ENCODE data around the gene GPR39.

The GPR39 gene

DNA sequence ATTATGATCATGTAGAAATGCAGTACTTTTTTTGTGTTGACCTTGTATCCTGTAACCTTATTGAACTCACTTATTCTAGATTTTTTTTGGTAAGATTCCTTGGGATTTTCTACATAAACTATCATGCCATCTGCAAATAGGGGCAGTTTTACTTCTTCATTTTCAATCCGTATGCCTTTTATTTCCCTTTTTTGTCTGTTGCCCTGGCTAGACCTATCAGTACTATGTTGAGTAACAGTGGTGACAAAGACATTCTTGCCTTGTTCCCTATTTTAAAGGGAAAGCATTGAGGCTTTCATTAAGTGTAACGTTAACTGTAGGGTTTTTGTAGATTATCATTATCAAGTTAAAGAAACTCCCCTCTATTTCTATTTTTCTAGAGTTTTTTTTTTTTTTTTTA, 161.1 kb downstream of the GPR39 start:
- peak; percentile 79 for DNase-seq

DNA sequence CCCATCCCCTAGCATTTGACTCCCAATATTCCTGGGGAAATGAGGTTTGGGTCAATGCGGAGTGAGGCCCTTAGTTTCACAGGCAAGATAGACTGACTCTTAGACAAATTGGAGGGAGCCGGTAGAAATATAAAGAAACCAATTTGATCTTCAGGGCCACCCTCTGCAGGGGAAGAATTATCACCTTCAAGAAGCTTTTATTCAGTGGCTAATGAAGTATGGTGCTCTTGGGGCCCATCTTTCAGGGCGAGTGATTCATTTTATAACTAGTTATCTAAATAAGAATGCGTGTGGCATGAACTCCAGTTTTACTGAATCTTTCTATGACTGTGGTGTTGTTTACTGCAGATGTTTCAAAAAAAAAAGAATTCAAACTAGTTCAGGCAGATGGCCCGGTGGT, 165.0 kb downstream of the GPR39 start:
- no peak for DNase-seq

DNA sequence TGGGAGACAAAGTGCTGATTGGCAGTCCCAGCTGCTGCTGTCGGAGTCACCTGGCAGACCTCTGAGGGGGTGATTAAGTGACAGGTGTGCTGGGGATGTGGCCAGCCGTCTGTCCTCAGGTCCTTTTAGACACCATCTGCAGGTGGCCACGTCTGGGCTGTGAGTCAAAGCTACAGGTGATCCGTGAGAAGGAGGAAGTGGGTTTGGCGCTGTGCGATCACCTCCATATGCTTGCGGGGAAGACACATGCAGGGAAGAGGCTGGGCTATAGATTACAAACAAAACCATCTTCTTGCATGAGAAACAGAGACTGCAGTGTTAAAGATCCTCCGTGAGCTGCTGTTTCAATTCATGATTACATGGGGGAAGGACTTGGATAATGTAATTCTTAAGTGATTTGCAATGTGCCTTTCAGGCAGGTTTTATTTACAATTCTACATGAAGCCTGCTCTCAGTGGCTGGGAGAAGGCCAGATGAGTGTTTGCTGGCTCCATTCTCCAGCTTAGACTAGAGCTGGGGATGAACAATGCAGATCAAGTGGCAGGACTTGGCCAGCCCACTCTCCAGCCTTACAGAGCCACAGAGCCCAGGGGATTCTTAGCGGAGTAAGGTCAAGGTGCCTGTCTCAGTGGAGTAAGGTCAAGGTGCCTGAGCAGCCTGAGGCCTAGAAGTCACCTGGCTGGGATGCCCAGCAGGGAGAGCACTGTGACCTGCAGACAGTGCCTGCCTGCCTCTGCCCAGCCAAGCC, 165.6 kb downstream of the GPR39 start:
- DNase-seq: no peak

DNA sequence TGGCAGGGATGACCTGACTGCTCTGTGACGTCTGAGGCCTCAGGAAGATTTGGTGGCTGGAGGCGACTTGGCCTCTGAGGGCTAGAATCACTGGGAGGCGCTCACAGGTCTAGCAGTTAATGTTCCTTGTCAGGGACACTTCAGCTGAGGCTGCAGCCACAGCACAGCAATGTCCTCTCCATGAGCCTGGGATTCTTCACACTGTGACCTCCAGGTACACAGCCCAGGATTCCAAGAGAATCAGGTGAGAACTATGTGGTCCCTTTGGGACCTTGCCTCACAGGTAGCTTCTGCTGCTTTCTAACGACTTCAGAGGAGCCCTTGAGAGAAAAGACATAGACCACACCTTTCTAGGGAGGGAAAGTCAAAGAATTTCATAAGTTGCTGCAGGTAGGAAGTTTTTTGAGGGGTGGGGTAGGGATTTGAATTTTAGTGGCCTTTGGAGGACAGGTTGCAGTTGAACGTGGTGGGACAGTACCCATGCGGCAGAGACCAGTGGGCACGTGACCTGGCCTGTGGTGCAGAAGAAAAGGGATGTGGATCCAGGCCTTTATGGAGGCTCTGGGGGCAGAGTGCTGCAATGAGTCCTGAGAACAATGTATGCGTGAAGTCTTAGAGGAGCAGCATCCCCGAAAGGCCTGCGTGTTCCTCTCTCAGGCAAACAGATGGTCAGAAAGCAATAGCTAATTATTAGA, 167.2 kb downstream of the GPR39 start:
- no peak for DNase-seq

DNA sequence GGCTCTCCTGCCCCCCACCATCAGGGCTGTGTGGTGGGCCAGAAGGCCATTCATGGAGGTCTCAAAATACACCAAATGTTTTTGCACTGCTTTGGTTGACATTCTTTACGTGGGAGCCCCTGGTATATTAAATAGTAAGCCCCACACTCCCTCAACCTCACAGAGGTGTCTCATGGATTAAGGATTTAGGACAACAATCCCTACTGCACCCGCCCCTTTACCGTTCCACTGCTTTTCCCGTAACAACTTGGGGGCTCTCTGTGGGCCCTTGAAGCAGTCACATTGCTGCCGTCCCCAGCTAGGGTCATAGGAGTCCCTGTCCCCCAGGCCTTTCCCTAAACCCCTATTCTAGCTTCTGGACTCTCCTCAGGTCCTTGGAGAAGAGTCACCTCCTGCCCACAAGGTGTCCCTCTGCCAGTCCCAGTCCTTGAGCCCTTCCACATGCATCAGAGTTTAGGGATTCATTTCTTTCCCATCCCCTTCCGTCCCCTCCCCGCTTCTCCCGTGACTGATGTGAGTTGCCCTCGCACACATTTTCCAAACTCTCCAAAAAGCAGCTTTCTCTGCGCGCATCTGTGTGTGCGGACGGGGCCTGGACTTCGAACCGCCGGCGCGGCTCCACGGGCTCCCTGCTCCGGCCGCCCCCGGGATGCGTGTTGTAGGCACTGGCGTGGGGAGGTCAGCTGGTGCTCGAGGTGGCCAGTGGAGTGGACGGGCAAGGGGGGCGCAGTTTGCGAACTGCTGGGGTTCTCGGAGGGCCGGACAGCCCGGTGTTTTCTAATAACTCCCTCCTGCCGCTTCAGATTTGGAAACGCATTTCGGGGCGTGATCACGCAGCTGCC, 168.6 kb downstream of the GPR39 start:
- no peak for DNase-seq

- DNase-seq: no peak
These were observed 169.5 kb downstream of the GPR39 start for GRCh38 chr2:132586101-132586511.

DNA sequence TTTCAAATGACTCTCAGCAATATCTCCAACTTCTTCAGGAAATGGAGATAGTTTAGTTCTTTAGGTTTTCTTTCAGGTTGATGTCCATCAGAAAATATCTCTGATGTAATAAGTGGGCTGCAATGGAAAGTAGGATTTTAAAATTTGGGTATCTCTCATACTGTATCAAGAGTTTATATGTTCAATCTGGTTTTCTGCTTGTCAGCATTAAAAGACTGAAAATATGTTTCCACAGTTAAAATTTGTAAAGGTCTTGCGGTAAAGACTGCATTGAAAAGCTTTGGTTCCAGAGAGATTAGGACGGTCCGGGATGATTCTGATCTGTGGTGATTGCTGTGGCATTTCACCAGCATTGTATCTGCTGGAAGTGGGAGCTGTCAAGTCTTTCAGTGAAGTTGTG, 170.2 kb downstream of the GPR39 start:
- no peak for DNase-seq

GRCh38 chr2:132588576-132588975, 172.0 kb downstream of the GPR39 start:
- DNase-seq: no peak

- no peak for DNase-seq
These were observed 172.7 kb downstream of the GPR39 start for GRCh38 chr2:132589111-132589830.

DNA sequence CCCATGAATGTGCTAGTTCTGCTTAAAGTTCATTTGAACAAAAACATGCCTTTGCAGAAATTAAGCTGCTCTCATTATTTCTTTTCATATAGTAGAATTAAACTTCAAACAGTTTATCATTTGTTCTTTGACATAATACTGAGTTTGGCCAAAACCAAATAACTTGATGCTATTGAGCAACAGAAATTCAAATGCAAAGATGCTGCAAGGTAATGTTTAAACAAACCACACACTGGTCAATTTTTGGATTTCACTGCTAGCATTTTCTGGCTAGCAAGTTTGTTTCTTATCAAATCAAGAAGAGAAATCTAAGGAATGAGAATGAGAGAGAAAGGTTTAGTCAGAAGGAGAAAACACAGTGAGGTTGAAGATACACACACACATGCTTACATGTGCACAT, 173.4 kb downstream of the GPR39 start:
- no peak for DNase-seq

DNA sequence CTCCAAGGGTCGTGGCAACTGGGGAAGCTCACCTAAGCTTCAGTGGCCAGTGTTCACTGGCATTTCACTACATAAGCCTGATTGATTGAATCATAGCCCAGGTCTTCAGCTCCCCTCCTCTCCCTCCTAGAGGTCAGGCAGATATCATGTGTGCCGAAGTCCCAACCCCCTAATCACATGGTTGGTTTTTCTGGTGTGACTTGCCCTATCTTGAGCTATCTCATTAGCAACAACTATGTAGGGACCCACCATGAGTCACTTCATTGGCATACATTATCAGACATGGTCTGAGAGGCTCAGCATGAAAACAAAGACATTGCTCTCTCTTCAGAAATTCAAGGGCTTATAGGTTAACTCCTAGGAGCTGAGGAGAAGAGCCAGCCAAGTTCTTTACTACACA, 176.6 kb downstream of the GPR39 start:
- DNase-seq: no peak

- no peak for DNase-seq
These were observed 178.6 kb downstream of the GPR39 start for GRCh38 chr2:132595186-132595585.

DNA sequence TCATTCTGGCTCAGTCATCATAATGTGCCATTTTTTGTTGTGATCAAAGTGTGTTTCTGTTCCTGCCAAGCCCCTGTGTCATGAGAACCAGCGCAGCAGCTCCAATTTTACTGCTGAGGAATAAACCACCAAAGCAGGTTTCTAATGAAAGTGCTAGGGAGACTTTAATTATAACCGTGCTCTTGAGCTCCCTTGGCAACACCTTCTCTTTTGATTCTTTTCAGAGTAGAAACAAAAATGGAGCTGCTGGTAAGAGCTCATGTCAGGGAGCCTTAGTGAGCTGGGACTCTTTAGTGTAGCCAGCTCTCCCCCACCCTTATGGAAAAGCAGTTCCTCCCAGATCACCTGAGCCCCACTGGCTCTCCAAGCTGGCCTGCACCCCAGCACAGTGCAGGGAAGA, 179.1 kb downstream of the GPR39 start:
- no peak for DNase-seq

DNA sequence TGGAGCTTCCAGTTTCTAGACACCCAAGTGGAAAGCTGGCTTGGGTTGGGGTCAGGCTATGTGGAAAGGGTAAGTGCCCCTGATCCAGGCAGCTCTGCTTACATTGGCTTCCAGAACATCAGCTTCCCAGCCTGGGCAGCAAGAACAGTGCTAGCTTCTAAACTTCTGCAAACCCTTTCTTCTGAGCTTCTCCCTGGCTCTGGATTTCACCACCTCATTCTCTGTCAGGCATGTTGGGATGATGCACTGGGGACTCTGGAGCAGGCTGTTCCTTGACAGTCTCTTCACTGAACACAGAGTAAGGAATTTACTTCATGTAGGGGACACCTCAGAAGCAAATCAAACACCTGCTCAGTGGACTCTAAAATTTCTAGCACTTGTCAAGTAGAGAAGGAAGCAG, 180.6 kb downstream of the GPR39 start:
- no peak for DNase-seq

- DNase-seq: no peak
These were observed 181.2 kb downstream of the GPR39 start for GRCh38 chr2:132597831-132598230.

DNA sequence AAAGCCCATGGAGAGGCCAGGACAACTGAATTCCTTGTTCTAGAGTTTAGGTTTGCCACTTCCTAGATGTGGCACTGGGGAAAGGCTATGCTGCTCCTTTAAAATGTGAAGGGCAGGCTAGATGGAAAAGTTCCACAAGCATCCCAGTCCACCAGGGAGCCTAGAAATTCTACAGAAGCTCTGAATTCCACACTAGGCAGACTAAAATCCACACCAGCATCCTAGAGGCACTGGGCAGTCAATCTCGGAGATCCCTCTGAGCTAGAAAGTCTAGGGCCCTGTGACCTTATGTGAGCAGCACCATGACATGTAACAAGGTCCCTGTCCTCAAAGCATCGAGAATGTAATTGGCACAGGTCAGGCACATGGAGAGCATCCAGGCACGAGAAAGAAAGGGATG, 181.9 kb downstream of the GPR39 start:
- DNase-seq: no peak

GRCh38 chr2:132599556-132599955, 183.0 kb downstream of the GPR39 start:
- DNase-seq: no peak

- no peak for DNase-seq
These were observed 188.0 kb downstream of the GPR39 start for GRCh38 chr2:132604561-132604960.

GRCh38 chr2:132605236-132606180, 188.9 kb downstream of the GPR39 start:
- DNase-seq: no peak

- no peak for DNase-seq
These were observed 190.0 kb downstream of the GPR39 start for GRCh38 chr2:132606649-132607048.

GRCh38 chr2:132607426-132608090, 191.0 kb downstream of the GPR39 start:
- no peak for DNase-seq

Data from SIG-M5 (cell line).